Measurements from ENCODE around the gene RNF11.

DNA sequence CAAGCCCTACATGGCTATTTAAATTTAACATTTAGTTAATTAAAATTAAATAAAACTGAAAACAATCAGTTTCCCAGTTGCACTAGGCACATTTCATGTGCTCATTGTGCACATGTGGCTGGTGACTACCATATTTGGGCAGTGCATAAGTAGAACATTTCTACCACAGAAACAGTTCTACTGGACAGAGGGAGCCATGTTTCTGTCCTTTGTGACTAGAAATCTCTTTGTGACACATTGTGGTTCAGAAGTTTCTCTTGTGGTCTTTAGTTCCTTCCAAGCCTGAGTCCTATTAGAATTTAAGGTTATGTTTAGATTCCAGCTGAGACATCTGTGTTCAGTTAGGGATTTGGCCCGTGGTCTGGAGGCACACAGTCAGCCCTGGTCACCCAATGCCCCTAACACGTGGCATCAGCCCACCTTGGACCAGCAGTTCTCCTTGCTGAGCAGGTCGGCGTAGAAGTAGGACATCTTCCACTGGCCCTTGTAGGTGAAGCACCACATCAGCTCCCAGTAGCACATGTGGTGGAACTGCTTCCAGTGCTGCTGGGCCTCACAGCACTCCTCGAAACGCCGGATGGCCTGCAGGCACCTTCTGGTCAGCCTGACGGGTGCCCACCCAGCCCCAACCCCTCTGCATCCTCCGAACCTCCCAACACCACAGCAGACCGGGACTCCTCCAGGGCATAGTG, 65.2 kb downstream of the RNF11 start:
- TF ChIP-seq, protein P1, sequence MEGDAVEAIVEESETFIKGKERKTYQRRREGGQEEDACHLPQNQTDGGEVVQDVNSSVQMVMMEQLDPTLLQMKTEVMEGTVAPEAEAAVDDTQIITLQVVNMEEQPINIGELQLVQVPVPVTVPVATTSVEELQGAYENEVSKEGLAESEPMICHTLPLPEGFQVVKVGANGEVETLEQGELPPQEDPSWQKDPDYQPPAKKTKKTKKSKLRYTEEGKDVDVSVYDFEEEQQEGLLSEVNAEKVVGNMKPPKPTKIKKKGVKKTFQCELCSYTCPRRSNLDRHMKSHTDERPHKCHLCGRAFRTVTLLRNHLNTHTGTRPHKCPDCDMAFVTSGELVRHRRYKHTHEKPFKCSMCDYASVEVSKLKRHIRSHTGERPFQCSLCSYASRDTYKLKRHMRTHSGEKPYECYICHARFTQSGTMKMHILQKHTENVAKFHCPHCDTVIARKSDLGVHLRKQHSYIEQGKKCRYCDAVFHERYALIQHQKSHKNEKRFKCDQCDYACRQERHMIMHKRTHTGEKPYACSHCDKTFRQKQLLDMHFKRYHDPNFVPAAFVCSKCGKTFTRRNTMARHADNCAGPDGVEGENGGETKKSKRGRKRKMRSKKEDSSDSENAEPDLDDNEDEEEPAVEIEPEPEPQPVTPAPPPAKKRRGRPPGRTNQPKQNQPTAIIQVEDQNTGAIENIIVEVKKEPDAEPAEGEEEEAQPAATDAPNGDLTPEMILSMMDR (IDR thresholded peaks at IDR 0.05; ENCODE audit: borderline replicate concordance, extremely low read depth, low read length, poor library complexity, severe bottlenecking) = no peak
- TF ChIP-seq EZH2 (IDR thresholded peaks at IDR 0.05; ENCODE audit: borderline replicate concordance, low read depth, low read length, severe bottlenecking) = no peak

Data from DND-41 (cell line).